NCI-H1436 (cell line): ENCODE data around the gene FBLIM1.

Experiments
- DNase-seq: peaks from one replicate; lab custom pipeline; 2025; lab: John Stamatoyannopoulos, UW

FBLIM1 gene

GRCh38 chr1:15748264-15748663 lies 10.3 kb upstream of the FBLIM1 start:
- no peak for DNase-seq

GRCh38 chr1:15748690-15749398 lies 9.8 kb upstream of the FBLIM1 start:
- no peak for DNase-seq

GRCh38 chr1:15749399-15750291 lies 8.9 kb upstream of the FBLIM1 start:
- no peak for DNase-seq

- no peak for DNase-seq
These were observed 7.7 kb upstream of the FBLIM1 start for GRCh38 chr1:15750924-15751323.

- DNase-seq, result no peak
These were observed 6.9 kb upstream of the FBLIM1 start for GRCh38 chr1:15751717-15752116.

- DNase-seq, result no peak
These were observed 4.8 kb upstream of the FBLIM1 start for GRCh38 chr1:15753776-15754175.

- no peak for DNase-seq
These were observed 3.5 kb upstream of the FBLIM1 start for GRCh38 chr1:15755021-15755645.

GRCh38 chr1:15755646-15756040 lies 3.0 kb upstream of the FBLIM1 start:
- no peak for DNase-seq

GRCh38 chr1:15756143-15757015 lies 2.2 kb upstream of the FBLIM1 start:
- DNase-seq, result peak; percentile 44

GRCh38 chr1:15757016-15757543 lies 1.5 kb upstream of the FBLIM1 start:
- no peak for DNase-seq

- no peak for DNase-seq
These were observed 836 bp upstream of the FBLIM1 start for GRCh38 chr1:15757575-15758342.

- DNase-seq, result no peak
These were observed 512 bp downstream of the FBLIM1 start for GRCh38 chr1:15758953-15759661.

- no peak for DNase-seq
These were observed 2.1 kb downstream of the FBLIM1 start for GRCh38 chr1:15760520-15761211.

GRCh38 chr1:15761366-15762128 lies 3.0 kb downstream of the FBLIM1 start:
- no peak for DNase-seq

GRCh38 chr1:15762546-15762945 lies 4.0 kb downstream of the FBLIM1 start:
- no peak for DNase-seq

- DNase-seq, result no peak
These were observed 5.7 kb downstream of the FBLIM1 start for GRCh38 chr1:15764269-15764764.

- no peak for DNase-seq
These were observed 6.3 kb downstream of the FBLIM1 start for GRCh38 chr1:15764890-15765289.

- no peak for DNase-seq
These were observed 7.0 kb downstream of the FBLIM1 start for GRCh38 chr1:15765495-15766194.
